Colonic mucosa (tissue), 4 donors: ENCODE data around the gene PML. TPM values are rescaled to one million over a fixed set of nuclear protein-coding genes. Genes with fewer than 3 reads are reported as not detected.
A peak's percentile ranks its signal among the peaks of the same experiment; 100 is the strongest.

Source experiments
- DNase-seq: peaks from one replicate; pipeline ENCODE4 v3.0.0-alpha.2; 2020
- H3K27ac ChIP-seq: fragments of 200-600 bp; one replicate; pipeline ENCODE4 v1.8.0; 2021
- H3K27me3 ChIP-seq: fragments of 200-600 bp; one replicate; pipeline ENCODE4 v1.8.0; 2021
- H3K36me3 ChIP-seq: fragments of 200-600 bp; one replicate; pipeline ENCODE4 v1.8.0; 2021
- H3K4me1 ChIP-seq: fragments of 200-600 bp; one replicate; pipeline ENCODE4 v1.8.0; 2021; ENCODE audit warnings: mild to moderate bottlenecking
- H3K4me3 ChIP-seq: fragments of 200-600 bp; one replicate; pipeline ENCODE4 v1.8.0; 2021
- H3K9ac ChIP-seq, 2 donors: one replicate each; pipeline ENCODE4 v1.7.0; 2013; ENCODE audit warnings: control low read depth in 2 of 2, low read depth in 2 of 2, low read length in 2 of 2
- H3K9me3 ChIP-seq: fragments of 200-600 bp; one replicate; pipeline ENCODE4 v1.8.0; 2021
- intact Hi-C: fragments of 100-400 bp; cut with DNase I; formaldehyde crosslinking; loops from one replicate; pipeline ENCODE4 v1.14.1; 2022
- total RNA-seq, 2 donors: library from RNA; stranded (reverse); fragmentation: NEBNext Ultra II Directional in 1 of 2; extraction: Animal tissue kit (Norgen Biotek cat#: 25700) in 1 of 2; gene quantifications; one replicate each; pipeline ENCODE4 v1.2.1, GENCODE V29; 2021
- TF ChIP-seq, protein P1 (sequence below): fragments of 200-600 bp; IDR thresholded peaks from one replicate; pipeline ENCODE4 v1.8.0; 2022; ENCODE audit warnings: antibody characterized with exemption, mild to moderate bottlenecking
- donor health status: healthy.
- donor health status: DM: no; HTN: no; CAD: no.
- donor health status: DM: no; HTN: no; CAD: no.

PML gene
- total RNA-seq, 2 donors from 2014 or later, result 27.0 to 31.3 TPM

DNA sequence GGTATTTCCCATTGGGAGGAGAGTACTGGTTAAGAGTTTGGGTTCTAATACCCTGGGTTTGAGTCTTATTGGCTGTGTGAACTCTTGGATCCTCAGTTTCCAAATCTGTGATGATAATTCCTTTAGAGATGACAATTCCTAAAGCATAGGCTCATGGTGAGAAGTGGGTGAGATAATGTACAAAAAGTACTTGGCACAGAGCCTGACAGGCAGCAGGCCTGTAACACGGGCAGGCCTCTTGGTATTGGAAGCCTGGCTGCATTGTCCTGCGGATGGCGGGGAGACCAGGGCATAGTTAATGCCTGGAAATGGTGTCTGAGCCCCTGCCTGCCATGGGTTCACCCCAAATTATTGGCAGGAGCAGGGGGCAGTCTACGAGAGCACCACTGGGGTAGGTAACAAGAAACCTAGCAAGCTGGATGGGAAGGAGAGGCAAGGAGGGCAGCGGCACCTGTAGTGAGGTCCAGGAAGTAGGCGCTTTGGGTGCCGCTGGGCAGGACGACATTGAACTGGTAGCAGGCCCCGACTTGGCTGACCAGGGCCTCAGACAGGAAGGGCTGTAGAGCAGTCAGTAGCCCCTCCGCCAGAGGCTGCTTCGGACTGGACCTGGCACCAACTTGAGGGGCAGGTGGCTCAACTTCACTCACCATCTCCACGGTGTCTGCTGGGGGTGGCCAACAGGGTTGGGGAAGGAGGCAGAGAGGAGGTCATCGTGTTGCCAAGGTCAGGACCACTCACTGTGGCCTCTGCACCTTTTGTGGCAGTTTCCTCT, 10.1 kb upstream of the PML start:
- Histone ChIP-seq H3K9me3 (no peaks in the 10 kb centered on the region), H3K4me3 (no peak overlapping the region), H3K27ac (peak overlapping the region; percentile 29), H3K36me3 (no peaks in the 10 kb centered on the region), H3K27me3 (no peaks in the 10 kb centered on the region), H3K9ac (peak overlapping the region in 1 of 2 donors; percentile 6), H3K4me1 (peaks cover 26% of the 10 kb centered on the region)
- no peak for DNase-seq
- intact Hi-C loops, result no loop called here
- TF ChIP-seq, protein P1, sequence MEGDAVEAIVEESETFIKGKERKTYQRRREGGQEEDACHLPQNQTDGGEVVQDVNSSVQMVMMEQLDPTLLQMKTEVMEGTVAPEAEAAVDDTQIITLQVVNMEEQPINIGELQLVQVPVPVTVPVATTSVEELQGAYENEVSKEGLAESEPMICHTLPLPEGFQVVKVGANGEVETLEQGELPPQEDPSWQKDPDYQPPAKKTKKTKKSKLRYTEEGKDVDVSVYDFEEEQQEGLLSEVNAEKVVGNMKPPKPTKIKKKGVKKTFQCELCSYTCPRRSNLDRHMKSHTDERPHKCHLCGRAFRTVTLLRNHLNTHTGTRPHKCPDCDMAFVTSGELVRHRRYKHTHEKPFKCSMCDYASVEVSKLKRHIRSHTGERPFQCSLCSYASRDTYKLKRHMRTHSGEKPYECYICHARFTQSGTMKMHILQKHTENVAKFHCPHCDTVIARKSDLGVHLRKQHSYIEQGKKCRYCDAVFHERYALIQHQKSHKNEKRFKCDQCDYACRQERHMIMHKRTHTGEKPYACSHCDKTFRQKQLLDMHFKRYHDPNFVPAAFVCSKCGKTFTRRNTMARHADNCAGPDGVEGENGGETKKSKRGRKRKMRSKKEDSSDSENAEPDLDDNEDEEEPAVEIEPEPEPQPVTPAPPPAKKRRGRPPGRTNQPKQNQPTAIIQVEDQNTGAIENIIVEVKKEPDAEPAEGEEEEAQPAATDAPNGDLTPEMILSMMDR, result no peak

DNA sequence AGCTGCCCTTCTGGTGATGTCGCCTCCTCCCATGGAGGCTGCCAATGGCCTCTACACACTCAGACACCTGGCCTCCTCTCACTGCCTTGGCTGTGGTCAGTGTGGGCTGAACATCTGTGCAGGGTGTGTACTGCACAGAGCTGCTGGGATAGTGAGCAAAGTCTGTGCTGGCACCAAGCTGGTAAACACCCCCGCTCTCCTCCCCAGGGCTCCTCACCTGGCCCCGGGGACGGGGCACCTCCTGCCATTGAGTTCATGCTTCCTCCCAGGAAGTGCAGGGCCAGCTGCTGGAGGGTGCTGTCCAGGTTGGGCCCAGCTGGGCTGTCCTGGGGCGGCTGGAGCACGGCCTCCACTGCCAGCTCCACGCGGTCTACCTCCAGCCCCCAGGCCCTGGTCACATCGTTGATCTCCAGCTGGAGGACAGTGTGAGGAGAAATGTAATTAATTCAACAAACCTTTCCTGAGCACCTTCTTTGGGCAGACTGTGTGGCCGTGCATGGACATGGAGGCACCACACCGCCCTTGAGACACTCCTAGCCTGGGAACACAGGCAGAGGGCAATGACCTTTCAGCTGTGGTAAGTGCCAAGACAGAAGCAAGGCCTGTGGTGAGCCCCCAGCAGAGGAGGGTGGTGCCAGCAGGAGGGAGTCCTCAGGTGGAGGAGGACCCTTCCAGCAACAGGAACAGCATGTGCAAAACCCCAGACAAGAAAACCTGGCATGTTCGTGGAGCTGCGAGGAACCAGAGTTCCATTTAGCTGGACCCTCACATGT, 9.2 kb upstream of the PML start:
- no peak for DNase-seq
- Histone ChIP-seq H3K27me3 (no peaks in the 10 kb centered on the region), H3K9ac (no peak overlapping the region), H3K4me3 (no peak overlapping the region), H3K27ac (peak overlapping the region; percentile 29), H3K36me3 (no peaks in the 10 kb centered on the region), H3K4me1 (peaks cover 26% of the 10 kb centered on the region), H3K9me3 (no peaks in the 10 kb centered on the region)
- TF ChIP-seq, protein P1, result no peak
- intact Hi-C loops, result no loop called here

DNA sequence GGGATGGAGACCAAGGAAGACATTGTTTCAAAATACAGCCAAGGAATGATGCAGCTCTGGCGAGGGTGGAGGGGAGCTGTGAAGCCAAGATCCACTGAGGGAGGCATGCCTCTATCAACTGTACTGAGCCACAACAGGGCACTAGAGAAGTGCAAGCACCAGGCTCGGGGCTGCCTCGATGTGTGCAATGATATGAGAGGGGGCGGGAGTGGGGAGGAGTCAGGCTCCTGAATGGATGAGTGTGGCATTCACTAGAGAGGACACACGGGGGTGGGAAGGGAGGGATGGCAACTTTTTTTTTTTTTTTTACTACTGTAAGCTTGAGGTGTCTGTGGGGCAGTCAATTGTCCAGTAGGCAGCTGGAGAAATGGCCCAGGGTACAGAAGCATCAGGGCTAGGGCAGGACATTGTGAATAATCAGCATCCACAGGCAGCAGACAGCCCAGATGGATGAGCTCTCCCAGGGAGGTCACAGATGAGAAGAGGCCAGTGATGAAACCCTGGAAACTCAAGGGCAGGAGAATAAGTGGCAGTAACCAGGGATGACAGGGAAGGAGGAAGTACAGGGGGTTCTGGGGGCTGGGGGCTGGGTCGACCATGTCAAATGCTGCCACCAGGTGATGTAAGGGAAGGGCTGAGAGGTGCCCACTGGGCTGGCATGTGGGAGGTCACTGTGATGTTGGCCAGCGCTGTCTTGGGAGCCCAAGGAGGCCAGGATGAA, 8.3 kb upstream of the PML start:
- Histone ChIP-seq H3K36me3 (no peaks in the 10 kb centered on the region), H3K27ac (no peak overlapping the region), H3K4me1 (peaks cover 28% of the 10 kb centered on the region), H3K4me3 (no peak overlapping the region), H3K9me3 (no peaks in the 10 kb centered on the region), H3K9ac (no peak overlapping the region), H3K27me3 (no peaks in the 10 kb centered on the region)
- TF ChIP-seq, protein P1, result no peak
- no peak for DNase-seq
- intact Hi-C loops, result no loop called here

DNA sequence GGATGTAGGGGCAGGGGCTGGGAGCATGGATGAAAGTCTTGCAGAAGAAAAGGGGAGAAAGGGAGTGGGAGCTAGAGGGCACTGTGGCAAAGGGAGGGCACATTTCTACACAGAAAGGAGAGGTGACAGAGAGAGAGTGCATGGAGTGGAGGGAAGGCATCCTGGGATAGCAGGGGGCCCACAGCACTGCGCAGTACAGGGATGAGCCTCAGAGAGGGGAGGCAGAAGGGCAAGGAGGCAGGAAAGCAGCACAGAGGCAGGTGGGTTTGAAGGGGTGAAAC, 7.8 kb upstream of the PML start:
- H3K9me3 ChIP-seq, result no peaks in the 10 kb centered on the region
- H3K4me1 ChIP-seq, result peaks cover 31% of the 10 kb centered on the region
- no peak overlapping the region for H3K9ac ChIP-seq
- intact Hi-C loops, result no loop called here
- H3K27ac ChIP-seq, result no peak overlapping the region
- no peak for DNase-seq
- TF ChIP-seq, protein P1, result no peak
- H3K27me3 ChIP-seq, result no peaks in the 10 kb centered on the region
- no peaks in the 10 kb centered on the region for H3K36me3 ChIP-seq
- H3K4me3 ChIP-seq, result no peak overlapping the region

DNA sequence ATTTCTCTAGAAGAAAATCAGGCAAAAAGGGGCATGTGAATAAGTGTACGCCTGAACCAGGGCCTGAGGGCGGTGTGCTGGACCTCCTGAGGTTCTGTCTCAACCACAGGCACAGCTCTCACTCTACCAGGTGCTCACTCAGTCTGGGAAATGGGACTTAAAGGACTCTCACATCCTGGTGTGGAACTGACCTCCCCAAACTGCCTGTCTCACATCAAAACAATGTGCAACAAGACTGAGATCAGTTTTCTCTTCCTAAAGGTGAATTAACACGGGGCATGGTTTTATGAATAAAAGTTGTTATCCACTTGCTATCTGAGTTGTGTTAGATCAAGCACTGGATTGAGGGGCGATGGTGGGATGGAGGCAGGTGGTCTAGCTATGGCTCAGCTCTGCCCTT, 7.3 kb upstream of the PML start:
- no peaks in the 10 kb centered on the region for H3K9me3 ChIP-seq
- H3K27me3 ChIP-seq, result no peaks in the 10 kb centered on the region
- H3K4me3 ChIP-seq, result no peak overlapping the region
- H3K27ac ChIP-seq, result peak overlapping the region; percentile 23
- H3K36me3 ChIP-seq, result no peaks in the 10 kb centered on the region
- no peak overlapping the region for H3K9ac ChIP-seq
- DNase-seq, result no peak
- intact Hi-C loops, result no loop called here
- TF ChIP-seq, protein P1, result no peak
- peaks cover 25% of the 10 kb centered on the region for H3K4me1 ChIP-seq
